Measurements from ENCODE around the gene NAV3.

DNA sequence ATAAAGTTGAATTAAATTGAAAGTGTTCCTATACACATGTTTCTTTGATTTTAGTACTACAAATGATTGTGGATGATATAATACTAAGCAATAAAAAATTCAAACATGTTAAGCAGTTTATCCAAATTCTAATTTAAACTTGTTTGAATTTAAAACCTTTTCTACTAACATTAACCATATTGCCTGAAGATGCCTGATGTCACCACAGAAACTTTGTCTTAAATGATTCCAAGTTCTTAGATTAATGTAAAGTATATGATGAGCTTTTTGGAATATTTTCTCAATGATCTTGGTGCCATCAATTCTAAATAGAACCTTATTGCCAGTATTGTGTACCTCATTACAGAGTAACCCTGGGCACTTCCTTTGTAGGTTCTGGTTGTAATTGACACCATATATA lies 259.6 kb downstream of the NAV3 start:
- no peak for TF ChIP-seq EZH2 (IDR thresholded peaks at IDR 0.05; ENCODE audit: borderline replicate concordance, insufficient read depth, low read depth, low read length, poor library complexity, severe bottlenecking)
- TF ChIP-seq, protein P1, sequence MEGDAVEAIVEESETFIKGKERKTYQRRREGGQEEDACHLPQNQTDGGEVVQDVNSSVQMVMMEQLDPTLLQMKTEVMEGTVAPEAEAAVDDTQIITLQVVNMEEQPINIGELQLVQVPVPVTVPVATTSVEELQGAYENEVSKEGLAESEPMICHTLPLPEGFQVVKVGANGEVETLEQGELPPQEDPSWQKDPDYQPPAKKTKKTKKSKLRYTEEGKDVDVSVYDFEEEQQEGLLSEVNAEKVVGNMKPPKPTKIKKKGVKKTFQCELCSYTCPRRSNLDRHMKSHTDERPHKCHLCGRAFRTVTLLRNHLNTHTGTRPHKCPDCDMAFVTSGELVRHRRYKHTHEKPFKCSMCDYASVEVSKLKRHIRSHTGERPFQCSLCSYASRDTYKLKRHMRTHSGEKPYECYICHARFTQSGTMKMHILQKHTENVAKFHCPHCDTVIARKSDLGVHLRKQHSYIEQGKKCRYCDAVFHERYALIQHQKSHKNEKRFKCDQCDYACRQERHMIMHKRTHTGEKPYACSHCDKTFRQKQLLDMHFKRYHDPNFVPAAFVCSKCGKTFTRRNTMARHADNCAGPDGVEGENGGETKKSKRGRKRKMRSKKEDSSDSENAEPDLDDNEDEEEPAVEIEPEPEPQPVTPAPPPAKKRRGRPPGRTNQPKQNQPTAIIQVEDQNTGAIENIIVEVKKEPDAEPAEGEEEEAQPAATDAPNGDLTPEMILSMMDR (IDR thresholded peaks at IDR 0.05): no peak
